HG02798 (cell line): ENCODE results near the gene OR10A6.

ENCODE experiments used
- ATAC-seq: cut with Tn5 transposase; IDR thresholded peaks from one replicate; pipeline ENCODE4 v1.9.1; 2021; ENCODE audit warnings: mild to moderate bottlenecking; ENCODE audit not compliant: unreplicated experiment, poor library complexity

Gene OR10A6

GRCh38 chr11:7882860-7883259 is 48.2 kb downstream of the OR10A6 start:
- no peak for ATAC-seq
